Loucy (cell line): ENCODE measurements around the gene CCDC149.

Experiments used
- H2AFZ ChIP-seq: fragments of 200-600 bp; sonication (generic); 2 replicates; pipeline ENCODE4 v1.6.0; 2016; ENCODE audit warnings: antibody characterized with exemption, mild to moderate bottlenecking, low read length, moderate library complexity
- H3F3A ChIP-seq: fragments of 200-600 bp; 2 replicates; pipeline ENCODE4 v1.6.0; 2016; ENCODE audit warnings: antibody characterized with exemption, low read depth, mild to moderate bottlenecking
- H3K27me3 ChIP-seq: fragments of 200-600 bp; sonication (generic); 2 replicates; pipeline ENCODE4 v1.6.1; 2014; ENCODE audit warnings: low read length, mild to moderate bottlenecking; ENCODE audit not compliant: insufficient read depth, poor library complexity, severe bottlenecking
- H3K36me3 ChIP-seq: fragments of 200-600 bp; sonication (generic); 2 replicates; pipeline ENCODE4 v1.6.1; 2016; ENCODE audit warnings: low read length; ENCODE audit not compliant: insufficient read depth
- H3K4me1 ChIP-seq: fragments of 200-600 bp; sonication (generic); 2 replicates; pipeline ENCODE4 v1.5.1; 2014; ENCODE audit warnings: low read length, mild to moderate bottlenecking; ENCODE audit not compliant: insufficient read depth, poor library complexity, severe bottlenecking
- H3K4me2 ChIP-seq: fragments of 200-600 bp; sonication (generic); 2 replicates; pipeline ENCODE4 v1.6.0; 2014; ENCODE audit warnings: antibody characterized with exemption, low read length, low read depth, mild to moderate bottlenecking; ENCODE audit not compliant: poor library complexity, severe bottlenecking
- H3K4me3 ChIP-seq: fragments of 200-600 bp; sonication (generic); 2 replicates; pipeline ENCODE4 v1.5.1; 2014; ENCODE audit warnings: low read length, mild to moderate bottlenecking, mixed read lengths; ENCODE audit not compliant: poor library complexity, severe bottlenecking
- H3K79me2 ChIP-seq: fragments of 200-600 bp; sonication (generic); 2 replicates; pipeline ENCODE4 v1.6.1; 2014; ENCODE audit warnings: low read length; ENCODE audit not compliant: insufficient read depth
- H3K9ac ChIP-seq: fragments of 200-600 bp; sonication (generic); 2 replicates; pipeline ENCODE4 v1.6.0; 2014; ENCODE audit warnings: mild to moderate bottlenecking, low read depth, low read length, moderate library complexity; ENCODE audit not compliant: poor library complexity, severe bottlenecking
- H3K9me2 ChIP-seq: fragments of 200-600 bp; sonication (generic); replicated peaks from 2 replicates; pipeline ENCODE4 v1.6.1; 2016; ENCODE audit warnings: low read depth, low read length, mixed read lengths
- H3K9me3 ChIP-seq: fragments of 200-600 bp; sonication (generic); 2 replicates; pipeline ENCODE4 v1.6.1; 2014; ENCODE audit warnings: mild to moderate bottlenecking, antibody characterized with exemption, low read length, low read depth; ENCODE audit not compliant: insufficient read depth
- H4K20me1 ChIP-seq: fragments of 200-600 bp; sonication (generic); 2 replicates; pipeline ENCODE4 v1.6.0; 2014; ENCODE audit warnings: antibody characterized with exemption, low read length, mild to moderate bottlenecking; ENCODE audit not compliant: insufficient read depth, poor library complexity, severe bottlenecking
- CTCF ChIP-seq: fragments of 200-600 bp; sonication (generic); conservative IDR thresholded peaks from 2 replicates; pipeline ENCODE4 v1.5.1; 2014; ENCODE audit warnings: mild to moderate bottlenecking, antibody characterized with exemption, low read length
- EZH2phosphoT487 ChIP-seq: fragments of 200-600 bp; IDR thresholded peaks from 2 replicates; pipeline ENCODE4 v1.6.1; 2018; ENCODE audit warnings: antibody characterized with exemption, mild to moderate bottlenecking, moderate library complexity, borderline replicate concordance

CCDC149 gene

GRCh38 chr4:24805067-24805466, 107.8 kb downstream of the CCDC149 start:
- Histone ChIP-seq H3K36me3 (no peaks in the 10 kb centered on the region), H3K79me2 (no peaks in the 10 kb centered on the region), H4K20me1 (no peaks in the 10 kb centered on the region), H3F3A (no peaks in the 10 kb centered on the region), H3K4me3 (no peak overlapping the region), H3K9me3 (no peaks in the 10 kb centered on the region), H3K9me2 (no peaks in the 10 kb centered on the region), H2AFZ (no peak overlapping the region), H3K4me1 (no peaks in the 10 kb centered on the region), H3K27me3 (no peaks in the 10 kb centered on the region), H3K4me2 (no peak overlapping the region), H3K9ac (no peak overlapping the region)
- TF ChIP-seq EZH2phosphoT487 (no peak), CTCF (no peak)

GRCh38 chr4:24802648-24803047, 110.2 kb downstream of the CCDC149 start:
- no peaks in the 10 kb centered on the region for H3K4me1 ChIP-seq
- H3K9me2 ChIP-seq, result no peaks in the 10 kb centered on the region
- H3K36me3 ChIP-seq, result no peaks in the 10 kb centered on the region
- H4K20me1 ChIP-seq, result no peaks in the 10 kb centered on the region
- TF ChIP-seq CTCF (no peak), EZH2phosphoT487 (no peak)
- no peaks in the 10 kb centered on the region for H3K79me2 ChIP-seq
- H3F3A ChIP-seq, result no peaks in the 10 kb centered on the region
- H3K27me3 ChIP-seq, result no peaks in the 10 kb centered on the region
- H3K9me3 ChIP-seq, result no peaks in the 10 kb centered on the region
- H3K4me2 ChIP-seq, result no peak overlapping the region
- no peak overlapping the region for H2AFZ ChIP-seq
- H3K9ac ChIP-seq, result no peak overlapping the region
- H3K4me3 ChIP-seq, result no peak overlapping the region

- Histone ChIP-seq H3K36me3 (no peaks in the 10 kb centered on the region), H3K4me2 (no peak overlapping the region), H3K9me3 (no peaks in the 10 kb centered on the region), H3K9ac (no peak overlapping the region), H3K79me2 (no peaks in the 10 kb centered on the region), H3K4me1 (no peaks in the 10 kb centered on the region), H3K27me3 (no peaks in the 10 kb centered on the region), H2AFZ (no peak overlapping the region), H3K4me3 (no peak overlapping the region), H3K9me2 (no peaks in the 10 kb centered on the region), H4K20me1 (no peaks in the 10 kb centered on the region), H3F3A (no peaks in the 10 kb centered on the region)
- TF ChIP-seq EZH2phosphoT487 (no peak), CTCF (no peak)
Measured at GRCh38 chr4:24801136-24801855, 111.5 kb downstream of the CCDC149 start.
